Activated CD4-positive, alpha-beta memory T cell treated with anti-CD3 and anti-CD28 coated beads, Interleukin-2, amount 10 ng/mL, durations not matched to agents 7 days and 5 days (primary cell): ENCODE measurements around the gene RAB17. TPM values are rescaled to one million over a fixed set of nuclear protein-coding genes. Genes with fewer than 3 reads are reported as not detected.
"Not testable (repeated sequence)": the region's sequence is repeated elsewhere in the genome, so short reads cannot be mapped to it uniquely, and the experiment has no call there.

Source experiments
- CTCF ChIA-PET: fragments of 350-600 bp; sonication (Branson Sonifier 250); formaldehyde crosslinking; loops from one replicate; lab custom pipeline; 2021; ENCODE audit warnings: antibody characterized with exemption, inconsistent platforms; lab: Charles Lee
- POLR2A ChIA-PET: fragments of 350-600 bp; sonication (Branson Sonifier 250); formaldehyde crosslinking; loops from one replicate; lab custom pipeline; 2021; ENCODE audit warnings: antibody characterized with exemption; lab: Charles Lee
- DNase-seq: peaks from one replicate; pipeline ENCODE4 v3.0.0-alpha.2; 2020
- H3K27ac Mint-ChIP-seq: one replicate; pipeline ENCODE4 v1.8.0; 2021; ENCODE audit warnings: mild to moderate bottlenecking, mixed read lengths
- H3K27me3 Mint-ChIP-seq: one replicate; pipeline ENCODE4 v1.8.0; 2021; ENCODE audit warnings: mixed read lengths
- H3K36me3 Mint-ChIP-seq: one replicate; pipeline ENCODE4 v1.8.0; 2021; ENCODE audit warnings: low read depth, mixed read lengths
- H3K4me1 Mint-ChIP-seq: one replicate; pipeline ENCODE4 v1.8.0; 2021; ENCODE audit warnings: mixed read lengths
- H3K4me3 Mint-ChIP-seq: one replicate; pipeline ENCODE4 v1.8.0; 2021; ENCODE audit warnings: mild to moderate bottlenecking, mixed read lengths
- H3K9me3 Mint-ChIP-seq: one replicate; pipeline ENCODE4 v1.8.0; 2021; ENCODE audit warnings: mixed read lengths
- total RNA-seq, 2 experiments: library from RNA; stranded (reverse); gene quantifications; one replicate each; pipeline ENCODE4 v1.2.3, GENCODE V29; 2021

RAB17 gene
- total RNA-seq, 2 experiments from 2014 or later: not detected

DNA sequence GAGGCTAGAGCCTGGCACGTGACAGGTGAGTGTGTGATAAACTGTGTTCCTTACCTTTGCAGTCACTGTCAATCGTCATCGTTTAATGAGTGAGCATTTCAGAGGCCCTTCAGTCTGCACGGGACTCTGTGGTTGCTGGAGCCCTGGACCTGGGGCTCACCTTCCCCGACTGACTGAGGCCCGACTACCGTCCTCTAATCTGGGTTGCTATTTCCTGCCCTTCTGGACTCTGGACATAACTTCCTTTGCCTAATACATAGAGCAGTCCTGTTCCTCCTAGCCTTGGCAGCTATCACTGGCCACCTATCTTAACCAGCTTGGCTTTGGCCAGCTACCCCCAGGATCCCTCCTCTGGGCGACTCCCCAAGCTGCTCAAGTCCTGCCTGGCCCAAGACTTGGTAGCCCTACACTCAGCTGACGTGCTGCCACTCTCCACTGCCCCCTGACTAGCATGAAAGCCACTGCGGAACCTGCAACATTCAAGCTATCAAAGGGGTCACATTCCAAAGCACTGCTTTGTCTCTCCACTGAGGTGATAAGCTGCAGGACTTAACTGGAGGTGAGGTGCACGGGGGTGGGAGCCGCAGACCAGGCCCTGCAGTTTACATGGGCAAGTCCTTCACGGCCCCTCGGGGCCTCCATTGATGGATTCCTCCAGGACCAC is 11.1 kb upstream of the RAB17 start:
- Mint-ChIP-seq H3K27me3 (no peaks in the 10 kb centered on the region), H3K4me1 (peaks cover 24% of the 10 kb centered on the region), H3K36me3 (no peaks in the 10 kb centered on the region), H3K4me3 (no peak overlapping the region), H3K9me3 (no peaks in the 10 kb centered on the region), H3K27ac (no peak overlapping the region)
- CTCF ChIA-PET: interaction anchor here (0.7 to 1.7 kb wide), 3 partner anchors 20 to 144 kb away, joined by 3 to 4 read pairs (median 3); no protein-coding TSS in a partner anchor
- no peak for DNase-seq
- POLR2A ChIA-PET: no interaction called here

DNA sequence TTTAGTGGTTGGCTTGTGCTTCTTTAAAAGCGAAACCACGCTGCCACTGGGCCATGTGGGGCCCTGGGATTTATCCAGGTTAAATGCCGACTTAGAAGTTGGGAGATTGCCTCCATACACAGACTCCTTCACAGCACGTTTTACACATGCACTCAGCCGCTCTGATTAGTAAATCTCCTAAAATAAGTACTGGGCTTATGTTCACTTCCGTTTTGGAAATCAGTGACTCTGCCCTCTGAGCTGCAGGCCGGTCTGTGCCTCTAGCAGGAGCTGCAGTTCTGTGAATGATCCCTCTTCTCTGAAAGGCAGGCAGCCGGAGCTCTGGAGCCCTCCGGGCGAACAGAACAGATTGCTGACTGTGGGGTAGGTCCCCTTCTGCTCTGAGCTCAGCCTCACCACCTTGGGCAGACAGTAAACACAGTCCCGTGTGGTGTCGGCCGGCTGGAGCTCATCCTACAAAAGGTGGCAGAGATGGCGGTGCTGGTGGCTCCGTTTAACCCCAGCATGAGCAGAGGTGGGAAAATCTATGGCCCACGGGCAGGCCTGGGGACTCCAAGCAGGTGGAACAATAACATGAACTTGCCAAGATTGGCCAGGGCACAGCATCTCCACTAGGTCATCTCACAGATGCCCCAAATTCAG is 9.8 kb upstream of the RAB17 start:
- Mint-ChIP-seq H3K4me1 (peaks cover 27% of the 10 kb centered on the region), H3K9me3 (no peaks in the 10 kb centered on the region), H3K4me3 (no peak overlapping the region), H3K27ac (no peak overlapping the region), H3K27me3 (no peaks in the 10 kb centered on the region), H3K36me3 (no peaks in the 10 kb centered on the region)
- CTCF ChIA-PET: interaction anchor here (1.0 to 1.1 kb wide), 2 partner anchors 19 to 70 kb away, joined by 3 to 4 read pairs; no protein-coding TSS in a partner anchor
- POLR2A ChIA-PET: no interaction called here
- DNase-seq: no peak

DNA sequence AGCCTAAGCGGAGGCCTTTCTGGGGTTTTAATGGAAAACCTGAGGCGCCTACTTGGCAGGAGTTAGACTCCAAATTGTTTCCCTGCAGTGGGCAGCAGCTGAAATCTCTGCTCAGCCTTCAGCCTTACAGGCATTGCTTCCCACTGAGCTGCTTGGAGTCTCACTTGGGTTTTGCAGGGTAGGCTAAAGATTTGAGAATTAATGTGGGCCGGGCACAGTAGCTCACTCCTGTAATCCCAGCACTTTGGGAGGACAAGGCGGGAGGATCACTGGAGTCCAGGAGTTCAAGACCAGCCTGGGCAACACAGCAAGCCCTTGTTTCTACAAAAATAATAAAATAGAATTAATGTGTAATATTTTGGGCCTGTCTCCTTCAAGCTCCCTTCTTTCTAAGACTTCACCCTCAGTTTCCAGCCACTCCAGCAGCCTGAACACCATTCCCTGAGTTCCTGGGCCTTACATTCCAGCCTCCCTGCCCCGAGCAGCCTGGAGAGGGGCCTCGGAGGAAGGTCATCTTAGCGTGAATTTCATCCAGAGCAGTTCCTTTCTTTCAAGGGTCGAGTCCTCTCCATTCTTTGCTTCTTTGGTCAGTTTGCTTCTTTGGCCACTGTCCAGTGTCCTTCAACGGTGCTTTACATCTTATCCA is 9.1 kb upstream of the RAB17 start:
- POLR2A ChIA-PET: no interaction called here
- H3K27me3 Mint-ChIP-seq: no peaks in the 10 kb centered on the region
- CTCF ChIA-PET: no interaction called here

DNA sequence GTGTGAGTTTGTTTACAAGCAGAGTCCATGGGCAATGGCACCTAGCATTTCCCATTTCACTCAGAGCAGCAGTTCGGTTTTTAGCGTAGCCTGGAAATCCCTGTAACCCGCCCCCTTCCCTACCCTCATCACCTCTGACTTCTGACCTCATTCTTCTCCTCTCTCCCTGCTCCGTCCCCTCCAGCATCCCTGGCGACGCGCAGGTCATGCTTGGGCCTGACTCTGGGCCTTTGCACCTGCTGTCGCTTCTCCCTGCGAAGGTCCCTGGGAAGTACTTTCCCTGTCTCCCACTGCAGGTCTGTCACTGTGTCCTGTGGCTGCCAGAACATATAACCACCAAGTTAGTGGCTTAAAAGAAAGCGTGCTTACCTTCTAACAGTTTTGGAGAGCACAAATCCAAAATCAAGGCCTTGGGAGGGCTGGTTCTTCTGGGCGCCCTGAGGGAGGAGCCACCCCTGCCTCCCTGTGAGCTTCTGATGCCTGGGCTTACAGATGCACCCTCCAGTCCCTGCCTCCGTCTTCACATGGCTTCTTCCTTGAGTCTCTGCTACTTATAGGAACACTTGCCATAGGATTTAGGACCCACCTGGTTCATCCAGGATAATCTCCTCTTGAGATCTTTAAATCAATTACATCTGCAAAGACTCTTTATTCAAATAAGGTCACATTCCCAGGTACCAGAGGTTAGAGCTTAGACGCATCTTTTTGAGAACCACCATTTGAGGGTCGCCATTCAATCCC is 8.1 kb upstream of the RAB17 start:
- H3K4me1 Mint-ChIP-seq: peaks cover 18% of the 10 kb centered on the region
- no peaks in the 10 kb centered on the region for H3K9me3 Mint-ChIP-seq
- H3K36me3 Mint-ChIP-seq: no peaks in the 10 kb centered on the region
- POLR2A ChIA-PET: no interaction called here
- H3K27ac Mint-ChIP-seq: peak overlapping the region; percentile 29
- CTCF ChIA-PET: no interaction called here
- H3K4me3 Mint-ChIP-seq: no peak overlapping the region
- H3K27me3 Mint-ChIP-seq: no peaks in the 10 kb centered on the region
- DNase-seq: no peak

More for the DNA sequence above, 9.1 kb upstream of the RAB17 start:
- Mint-ChIP-seq H3K4me1 (peaks cover 24% of the 10 kb centered on the region), H3K4me3 (no peak overlapping the region), H3K9me3 (no peaks in the 10 kb centered on the region), H3K27ac (no peak overlapping the region), H3K36me3 (no peaks in the 10 kb centered on the region)
- DNase-seq: no peak

DNA sequence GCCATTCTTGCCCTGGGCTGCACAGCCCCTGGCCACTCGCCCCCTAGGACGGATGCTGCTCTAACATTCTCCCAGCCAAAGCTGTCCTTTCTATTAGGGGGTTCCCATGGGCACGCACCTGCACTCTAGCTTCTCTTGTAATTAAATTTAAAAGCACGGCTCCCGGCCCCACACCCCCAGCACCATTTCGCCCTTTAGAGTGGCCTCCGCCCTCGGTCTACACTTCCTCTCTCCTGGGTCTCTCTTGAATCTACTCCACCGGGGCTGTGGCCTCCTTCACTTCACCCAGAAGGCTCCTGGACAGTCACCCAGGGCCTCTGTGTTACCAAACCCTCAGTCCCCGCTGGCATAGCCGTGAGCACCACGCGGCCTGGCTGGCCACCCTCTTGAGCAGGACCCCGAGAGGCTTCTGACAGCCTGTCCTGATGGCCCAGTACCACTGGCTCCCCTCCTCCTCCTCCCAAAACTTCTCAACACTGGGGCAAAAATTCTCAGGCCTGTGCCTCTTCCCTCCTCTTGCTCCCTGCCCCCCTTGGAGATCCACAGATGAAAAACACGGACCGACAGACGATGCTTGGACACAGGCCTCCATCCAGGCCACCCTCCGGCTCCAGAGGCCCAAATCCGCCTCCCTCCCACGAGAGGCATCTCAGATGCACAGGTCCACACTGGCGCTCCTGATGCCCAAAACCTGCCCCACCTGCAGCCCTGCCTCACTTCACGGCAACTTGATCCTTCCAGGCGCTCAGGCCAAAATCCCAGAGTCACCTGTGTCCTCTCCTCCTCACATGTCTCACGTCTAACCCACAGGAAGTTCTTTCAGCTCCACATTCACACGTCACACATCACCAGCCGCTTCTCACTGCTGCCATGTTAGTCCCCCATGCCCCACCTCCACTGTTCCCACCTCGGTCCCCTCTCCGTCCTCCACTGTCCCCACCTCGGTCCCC is 6.9 kb upstream of the RAB17 start:
- H3K4me3 Mint-ChIP-seq: no peak overlapping the region
- CTCF ChIA-PET: no interaction called here
- H3K9me3 Mint-ChIP-seq: no peaks in the 10 kb centered on the region
- H3K27me3 Mint-ChIP-seq: no peaks in the 10 kb centered on the region
- POLR2A ChIA-PET: no interaction called here
- no peak for DNase-seq
- peaks cover 7% of the 10 kb centered on the region for H3K4me1 Mint-ChIP-seq
- H3K27ac Mint-ChIP-seq: no peak overlapping the region
- H3K36me3 Mint-ChIP-seq: no peaks in the 10 kb centered on the region

DNA sequence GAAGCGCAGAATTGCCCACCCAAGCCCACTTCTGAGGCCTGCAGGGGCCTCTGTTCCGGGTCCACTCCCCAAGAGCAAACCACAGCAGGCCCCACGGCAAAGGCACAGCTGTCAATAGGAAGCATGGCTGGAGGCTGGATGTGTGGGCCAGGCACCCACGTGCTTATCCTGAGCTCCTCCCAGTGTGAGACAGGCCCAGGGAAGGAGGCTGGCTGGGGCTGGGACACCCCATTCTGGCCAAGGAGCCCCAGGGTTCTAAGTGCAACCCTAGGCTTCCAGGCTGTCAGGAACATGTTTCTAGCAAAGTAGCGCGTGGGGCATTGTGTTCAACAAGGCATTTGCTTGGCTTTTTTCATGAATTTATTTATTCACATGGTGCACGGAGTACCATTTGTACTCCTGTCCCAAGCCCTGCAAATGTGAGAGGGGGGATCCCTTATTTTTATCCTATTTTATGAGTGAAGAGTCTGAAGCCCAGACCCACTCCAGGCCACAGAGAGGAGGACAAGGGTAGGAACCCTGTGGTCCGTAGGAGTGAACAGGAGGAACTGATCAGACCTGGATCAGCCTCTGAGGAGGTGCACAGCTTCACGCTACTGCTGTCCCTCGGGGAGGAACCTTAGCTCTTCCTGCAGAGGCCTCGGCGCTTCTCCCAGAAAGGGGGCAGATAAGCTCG is 6.1 kb upstream of the RAB17 start:
- ChIA-PET CTCF (no interaction called here), POLR2A (no interaction called here)
- DNase-seq: no peak
- H3K27me3 Mint-ChIP-seq: no peaks in the 10 kb centered on the region
- H3K36me3 Mint-ChIP-seq: no peaks in the 10 kb centered on the region
- peaks cover 6% of the 10 kb centered on the region for H3K4me1 Mint-ChIP-seq
- no peak overlapping the region for H3K4me3 Mint-ChIP-seq
- no peak overlapping the region for H3K27ac Mint-ChIP-seq
- no peaks in the 10 kb centered on the region for H3K9me3 Mint-ChIP-seq

DNA sequence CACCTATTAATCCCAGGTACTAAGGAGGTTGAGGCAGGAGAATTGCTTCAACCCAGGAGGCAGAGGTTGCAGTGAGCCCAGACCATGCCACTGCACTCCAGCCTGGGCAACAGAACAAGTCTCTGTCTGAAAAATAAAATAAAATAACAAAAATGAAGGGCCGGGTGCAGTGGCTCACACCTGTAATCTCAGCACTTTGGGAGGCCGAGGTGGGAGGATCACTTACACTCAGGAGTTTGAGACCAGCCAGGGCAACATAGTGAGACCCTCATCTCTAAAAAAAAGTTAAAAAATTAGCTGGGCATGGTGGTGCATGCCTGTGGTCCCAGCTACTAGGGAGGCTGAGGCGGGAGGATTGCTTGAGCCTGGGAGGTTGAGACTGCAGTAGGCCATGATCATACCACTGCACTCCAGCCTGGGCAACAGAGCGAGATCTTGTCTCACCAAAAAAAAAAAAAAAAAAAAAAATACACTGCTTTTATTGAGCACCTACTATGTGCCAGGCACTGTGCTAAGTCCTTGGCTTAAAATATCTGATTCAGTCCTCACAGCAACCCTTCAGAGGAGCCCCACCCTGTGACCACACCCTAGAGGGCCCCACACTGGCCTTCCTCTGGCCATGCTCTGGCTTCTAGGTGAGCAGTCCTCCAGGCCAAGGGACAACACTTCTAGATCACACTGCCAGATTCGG is 5.4 kb upstream of the RAB17 start:
- H3K4me1 Mint-ChIP-seq: peaks cover 13% of the 10 kb centered on the region
- H3K4me3 Mint-ChIP-seq, H3K36me3 Mint-ChIP-seq, H3K27ac Mint-ChIP-seq, H3K9me3 Mint-ChIP-seq, DNase-seq, CTCF ChIA-PET, H3K27me3 Mint-ChIP-seq, POLR2A ChIA-PET: not testable (repeated sequence)

DNA sequence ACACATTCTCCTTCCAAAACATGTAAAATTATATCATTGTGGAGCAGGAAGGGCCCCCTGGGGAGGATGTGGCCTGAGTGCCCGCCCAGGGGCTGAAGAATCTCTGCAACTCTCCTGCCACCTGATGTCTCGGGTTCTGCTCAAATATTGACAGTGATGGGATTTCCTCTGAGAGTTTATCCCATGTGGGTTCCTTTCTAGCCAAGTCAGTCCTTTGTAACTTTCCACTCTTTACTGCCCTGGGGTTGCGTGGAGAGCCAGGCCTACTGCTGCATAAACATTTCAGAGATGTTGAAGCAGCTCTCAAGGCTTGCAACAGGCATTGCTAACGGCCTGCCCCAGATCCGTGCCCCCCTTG is 4.0 kb upstream of the RAB17 start:
- no peaks in the 10 kb centered on the region for H3K36me3 Mint-ChIP-seq
- CTCF ChIA-PET: no interaction called here

DNA sequence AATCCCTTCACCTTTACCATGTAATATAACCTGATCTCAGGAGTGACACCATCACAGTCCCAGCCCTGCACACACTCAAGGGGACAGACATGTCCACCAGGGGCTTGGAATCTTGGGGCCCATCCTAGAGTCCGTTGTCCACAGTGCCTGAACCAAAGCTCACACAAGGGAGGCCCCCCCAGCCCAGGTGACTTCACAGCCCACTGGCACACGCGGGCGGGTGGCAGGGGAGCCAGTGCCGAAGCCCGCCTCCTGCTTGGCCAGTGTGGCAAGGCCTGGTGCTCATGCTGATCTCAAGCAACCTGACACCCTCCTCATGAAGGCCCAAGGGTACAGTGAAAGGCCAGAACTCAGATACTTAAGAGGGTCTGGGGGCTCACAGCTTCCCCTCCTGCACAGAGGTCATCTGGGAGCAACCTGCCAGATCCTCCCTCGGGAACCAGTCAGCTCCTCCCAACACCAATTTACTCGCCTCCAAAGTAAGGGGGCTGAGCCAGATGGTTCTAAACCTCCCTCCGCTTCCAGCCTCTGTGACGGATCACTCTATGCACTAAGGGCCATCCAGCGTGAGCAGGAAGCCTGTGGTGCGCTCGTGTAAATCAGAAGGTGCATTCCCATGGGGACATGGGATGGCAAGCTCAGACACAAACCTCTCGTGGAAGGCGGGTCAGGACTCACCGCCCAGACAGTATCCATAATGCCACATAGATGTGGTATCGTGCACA is 3.2 kb upstream of the RAB17 start:
- Mint-ChIP-seq H3K4me1 (peaks cover 18% of the 10 kb centered on the region), H3K27ac (no peak overlapping the region), H3K27me3 (peaks cover 8% of the 10 kb centered on the region), H3K36me3 (no peaks in the 10 kb centered on the region), H3K4me3 (no peak overlapping the region), H3K9me3 (no peaks in the 10 kb centered on the region)
- CTCF ChIA-PET: no interaction called here
- DNase-seq: no peak
- POLR2A ChIA-PET: no interaction called here

More for the DNA sequence above, 4.0 kb upstream of the RAB17 start:
- POLR2A ChIA-PET: no interaction called here
- Mint-ChIP-seq H3K4me3 (no peak overlapping the region), H3K27ac (no peak overlapping the region), H3K27me3 (peaks cover 8% of the 10 kb centered on the region), H3K4me1 (peaks cover 18% of the 10 kb centered on the region), H3K9me3 (no peaks in the 10 kb centered on the region)
- DNase-seq: no peak

DNA sequence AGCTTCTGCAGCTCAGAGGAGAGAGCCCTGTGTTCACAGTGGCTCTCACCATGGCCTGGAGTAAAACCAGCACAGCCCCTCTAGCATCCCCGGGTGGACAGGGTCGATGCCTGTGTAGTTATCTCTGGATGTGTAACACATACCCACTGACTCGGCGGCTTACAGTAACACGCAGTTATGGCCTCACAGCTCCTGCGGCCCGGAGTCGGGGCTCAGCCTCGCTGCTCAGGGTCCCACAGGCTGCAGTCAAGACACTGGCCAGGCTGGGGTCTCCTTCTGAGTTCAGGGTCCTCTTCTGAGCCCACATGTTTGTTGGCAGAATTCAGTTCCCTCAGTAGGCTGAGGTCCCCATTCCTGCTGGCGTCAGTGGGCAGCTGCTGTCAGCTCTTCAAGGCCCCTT is 2.5 kb upstream of the RAB17 start:
- Mint-ChIP-seq H3K4me1 (peaks cover 17% of the 10 kb centered on the region), H3K27me3 (peaks cover 9% of the 10 kb centered on the region), H3K9me3 (no peaks in the 10 kb centered on the region), H3K4me3 (no peak overlapping the region), H3K27ac (no peak overlapping the region), H3K36me3 (no peaks in the 10 kb centered on the region)
- ChIA-PET POLR2A (no interaction called here), CTCF (interaction anchor here (1.1 kb wide), 1 partner anchor 118 kb away, joined by 3 read pairs; no protein-coding TSS in a partner anchor)
- DNase-seq: no peak

DNA sequence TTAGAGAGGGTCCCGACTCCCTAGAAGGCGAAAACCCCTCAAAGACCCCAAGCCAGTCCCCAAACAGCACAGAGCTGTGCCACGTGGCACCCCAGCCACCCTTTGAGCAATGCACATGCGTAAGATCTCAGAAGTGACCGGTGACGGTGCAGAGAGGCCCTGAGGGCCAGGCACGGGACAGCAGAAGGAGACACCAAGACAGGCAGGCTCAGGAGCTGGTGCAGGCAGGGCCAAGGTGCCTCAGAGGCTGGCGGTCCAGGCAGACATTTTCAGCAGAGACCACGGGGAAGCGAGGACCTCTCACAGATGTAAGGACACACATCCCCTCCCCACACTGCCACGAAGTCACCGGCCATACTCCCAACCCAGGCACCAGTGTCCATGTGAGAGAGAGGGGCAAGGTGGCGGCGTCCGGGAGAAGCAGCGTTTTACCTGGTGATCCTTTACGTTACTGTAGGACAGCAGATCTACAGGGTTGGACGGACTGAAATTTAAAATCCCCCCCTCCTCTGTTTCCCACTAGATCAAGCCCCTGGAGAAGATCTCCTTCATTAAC is 2.0 kb upstream of the RAB17 start:
- no peak overlapping the region for H3K27ac Mint-ChIP-seq
- POLR2A ChIA-PET: interaction anchor here (0.7 kb wide), 1 partner anchor 506 kb away, joined by 3 read pairs; no protein-coding TSS in a partner anchor
- no peak overlapping the region for H3K4me3 Mint-ChIP-seq
- H3K4me1 Mint-ChIP-seq: peaks cover 17% of the 10 kb centered on the region
- CTCF ChIA-PET: interaction anchor here (0.9 to 1.3 kb wide), 4 partner anchors 11 to 153 kb away, joined by 3 to 5 read pairs (median 4); no protein-coding TSS in a partner anchor
- no peak for DNase-seq
- H3K27me3 Mint-ChIP-seq: peaks cover 12% of the 10 kb centered on the region
- H3K36me3 Mint-ChIP-seq: no peaks in the 10 kb centered on the region
- H3K9me3 Mint-ChIP-seq: no peaks in the 10 kb centered on the region
